GM12872 (cell line): ENCODE data around the gene PLOD3.

Experiments used
- CTCF ChIP-seq: IDR thresholded peaks from 3 replicates; pipeline ENCODE4 v1.5.1; 2011; ENCODE audit warnings: low read depth, mild to moderate bottlenecking, low read length, moderate library complexity; ENCODE audit not compliant: insufficient read depth

The PLOD3 gene

DNA sequence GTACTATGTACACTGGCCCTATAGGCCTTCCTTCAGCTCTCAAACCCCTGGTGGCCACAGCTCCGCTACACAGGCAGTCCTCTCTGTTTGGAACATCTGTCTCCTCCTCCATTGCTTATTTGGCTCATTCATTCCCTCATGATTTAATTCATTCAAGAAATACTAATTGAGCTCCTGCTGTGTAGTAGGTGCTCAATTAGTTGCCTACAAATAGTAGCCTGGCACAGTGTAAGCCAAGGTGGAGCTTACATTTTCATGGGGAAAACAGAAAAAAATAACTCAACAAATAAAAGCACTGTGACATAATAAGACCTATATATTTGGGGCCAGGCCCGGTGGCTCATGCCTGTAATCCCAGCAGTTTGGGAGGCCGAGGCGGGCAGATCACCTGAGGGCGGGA lies 30.9 kb upstream of the PLOD3 start:
- no peak for TF ChIP-seq CTCF

- no peak for TF ChIP-seq CTCF
Measured at GRCh38 chr7:101245147-101245668, 27.8 kb upstream of the PLOD3 start.

GRCh38 chr7:101244375-101245146 lies 27.2 kb upstream of the PLOD3 start, which contains the start of gene FIS1:
Gene FIS1 (minus strand): TSS chr7:101245081. CDS start chr7:101245004, 77 bp downstream.
- peak; percentile 84 for TF ChIP-seq CTCF

- TF ChIP-seq CTCF = no peak
Measured at GRCh38 chr7:101243646-101244374, 26.4 kb upstream of the PLOD3 start.

- no peak for TF ChIP-seq CTCF
Measured at GRCh38 chr7:101241443-101242349, 24.3 kb upstream of the PLOD3 start.

GRCh38 chr7:101241015-101241363 lies 23.6 kb upstream of the PLOD3 start:
- no peak for TF ChIP-seq CTCF
